Measurements from ENCODE around the gene HMGN4. TPM values are rescaled to one million over a fixed set of nuclear protein-coding genes. Genes with fewer than 3 reads are reported as not detected.
"Not testable (repeated sequence)": the region's sequence is repeated elsewhere in the genome, so short reads cannot be mapped to it uniquely, and the experiment has no call there.

Gene HMGN4
- total RNA-seq = 29.0 TPM
- long read RNA-seq, transcript HMGN4-201 (2 exons, 1,225 nt) = major isoform, 22 of 23 reads
- long read RNA-seq, partial matches to known transcripts = 0 of 23 reads
- long read RNA-seq, other reads (novel, unspliced or antisense) = 1 of 23 reads

DNA sequence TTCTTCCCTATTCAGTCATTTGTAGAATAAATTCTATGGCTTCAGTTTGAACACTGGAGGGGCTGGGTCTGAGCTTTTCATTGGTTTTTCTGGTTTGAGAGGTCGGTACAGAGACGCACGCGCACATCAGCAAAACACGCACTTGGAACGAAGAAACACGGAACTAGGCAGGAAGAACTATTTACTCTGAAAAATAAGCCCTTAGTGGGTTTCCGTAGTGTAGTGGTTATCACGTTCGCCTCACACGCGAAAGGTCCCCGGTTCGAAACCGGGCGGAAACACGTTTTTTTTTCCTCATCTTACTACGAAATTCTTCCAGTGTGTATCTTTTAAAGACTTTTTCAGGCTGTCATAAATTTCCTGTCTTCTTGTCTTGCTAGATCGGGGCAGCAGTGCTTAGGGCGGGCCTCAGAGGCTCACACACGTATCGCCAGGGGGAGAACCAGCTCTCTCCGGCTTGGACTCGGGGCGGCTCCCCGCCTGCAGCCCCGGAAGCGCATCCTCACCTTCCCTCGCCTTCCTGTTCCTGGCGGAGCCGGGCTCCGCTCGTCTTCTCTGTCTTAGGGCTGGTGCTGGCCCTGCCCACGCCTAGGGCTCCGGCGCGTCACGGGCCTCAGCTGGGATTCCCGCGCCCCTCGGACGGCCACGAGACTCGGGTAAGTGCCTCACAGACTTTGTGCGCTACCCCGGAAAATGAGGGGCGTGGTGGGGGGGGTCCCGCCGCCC, at the start of gene HMGN4:
TSS of gene HMGN4 (plus strand) at position 521 of the 726 bp plus-strand sequence. CDS start 6,841 bp downstream, outside the sequence.
- DNase-seq (ENCODE audit: missing footprints) = peak; percentile 90
- peak; percentile 89 for ATAC-seq
- intact Hi-C loops (cut with DNase I) = loop anchor here (1.0 to 10.0 kb wide), 5 partner anchors 15 to 937 kb away; partner anchors contain the start of gene ZNF184

- intact Hi-C loops (cut with DNase I) = no loop called here
- ATAC-seq (no peak), DNase-seq (ENCODE audit: missing footprints) (no peak)
These were observed 47.9 kb upstream of the HMGN4 start for GRCh38 chr6:26489996-26490964.

DNA sequence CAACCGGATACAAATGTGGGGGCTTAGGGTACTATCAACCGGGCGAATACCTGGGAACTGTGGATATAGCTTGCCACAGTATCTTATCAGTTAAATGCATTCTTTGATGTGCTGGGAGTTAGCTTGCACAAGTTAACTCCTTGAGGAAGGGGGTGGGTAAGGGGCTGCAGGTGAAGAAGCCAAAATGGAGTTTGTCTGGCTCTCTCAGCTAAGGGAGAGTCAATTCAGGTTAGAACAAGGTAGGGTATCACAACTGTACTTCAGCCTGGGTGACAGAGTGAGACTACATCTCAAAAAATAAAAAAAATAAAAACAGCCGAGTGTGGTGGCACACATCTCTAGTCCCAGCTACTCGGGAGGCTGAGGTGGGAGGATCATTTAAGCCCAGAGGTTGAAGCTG, 46.6 kb upstream of the HMGN4 start:
- no peak for DNase-seq (ENCODE audit: missing footprints)
- no peak for ATAC-seq
- intact Hi-C loops (cut with DNase I) = no loop called here

DNA sequence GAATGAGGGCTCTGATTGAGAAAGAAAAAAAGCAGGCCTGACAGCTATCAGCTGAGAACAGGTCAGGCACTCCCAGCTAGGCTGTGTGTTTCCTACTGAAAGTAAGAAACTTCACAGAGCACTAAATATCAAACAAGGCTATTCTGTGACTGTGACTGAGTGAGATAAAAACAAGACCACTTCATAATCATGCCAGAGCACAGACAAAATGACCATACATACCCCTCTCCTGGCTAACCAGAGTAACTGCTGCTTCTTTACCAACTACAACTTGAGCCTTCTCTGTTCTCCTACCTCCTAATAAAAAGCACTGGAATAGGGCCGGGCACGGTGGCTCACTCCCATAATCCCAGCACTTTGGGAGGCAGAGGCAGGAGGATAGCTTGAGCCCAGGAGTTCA, 44.9 kb upstream of the HMGN4 start:
- no peak for DNase-seq (ENCODE audit: missing footprints)
- intact Hi-C loops (cut with DNase I) = no loop called here

DNA sequence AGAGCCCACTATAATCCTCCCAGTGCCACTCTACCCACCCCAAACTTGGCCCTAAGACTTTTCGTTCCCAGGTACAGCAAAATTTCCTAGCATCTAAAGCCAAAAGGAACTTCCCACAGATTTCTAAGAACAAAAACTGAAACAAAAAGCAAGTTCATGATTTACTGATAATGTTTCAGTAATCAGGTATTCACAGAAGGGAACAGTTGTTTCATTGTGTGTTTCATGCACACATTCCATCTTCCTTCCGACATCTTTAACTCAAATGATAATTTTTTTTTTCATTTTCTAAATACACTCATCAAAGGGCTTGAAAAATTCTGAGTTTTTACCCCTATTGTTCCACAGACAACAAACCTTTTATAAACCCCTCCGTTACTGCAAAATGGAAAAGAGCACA, 44.0 kb upstream of the HMGN4 start:
- no peak for ATAC-seq
- DNase-seq (ENCODE audit: missing footprints) = no peak
- intact Hi-C loops (cut with DNase I) = no loop called here

More for the DNA sequence above, 44.9 kb upstream of the HMGN4 start:
- ATAC-seq = no peak

DNA sequence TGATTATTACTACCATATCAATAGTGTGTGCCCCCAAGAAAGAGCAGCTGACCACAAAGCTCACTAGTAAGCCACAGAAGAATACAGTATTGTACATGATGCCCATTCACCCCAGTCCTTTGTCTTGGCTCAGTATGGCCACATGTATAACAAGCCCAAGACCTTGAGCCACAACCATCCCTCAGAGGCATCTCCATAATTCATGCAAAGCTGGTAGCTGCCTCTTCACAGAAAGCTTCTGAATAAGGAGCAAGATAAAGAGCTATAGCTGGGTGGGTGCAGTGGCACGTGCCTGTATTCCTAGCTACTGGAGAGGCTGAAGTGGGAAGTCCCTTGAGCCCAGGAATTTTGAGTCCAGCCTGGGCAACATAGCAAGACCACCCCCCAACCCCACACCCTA, 42.9 kb upstream of the HMGN4 start:
- intact Hi-C loops (cut with DNase I) = no loop called here
- DNase-seq (ENCODE audit: missing footprints) (no peak), ATAC-seq (no peak)

DNA sequence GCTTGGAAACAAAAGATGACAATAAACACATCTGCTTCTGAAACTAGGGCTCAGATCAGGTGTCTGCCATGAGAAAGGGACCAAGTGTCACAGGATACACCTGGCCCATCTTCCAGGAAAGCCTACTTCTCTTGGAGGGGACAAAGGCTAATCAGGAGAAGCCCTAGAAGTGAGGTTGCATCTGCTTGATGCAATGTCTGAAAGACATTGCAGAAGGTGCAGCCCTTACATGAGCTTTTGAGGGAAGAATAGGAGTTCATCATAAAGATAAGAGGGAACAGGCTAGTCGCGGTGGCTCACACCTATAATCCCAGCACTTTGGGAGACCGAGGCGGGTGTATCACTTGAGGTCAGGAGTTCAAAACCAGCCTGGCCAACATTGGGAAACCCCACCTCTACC, 40.6 kb upstream of the HMGN4 start:
- intact Hi-C loops (cut with DNase I) = no loop called here
- DNase-seq (ENCODE audit: missing footprints) = no peak
- no peak for ATAC-seq

DNA sequence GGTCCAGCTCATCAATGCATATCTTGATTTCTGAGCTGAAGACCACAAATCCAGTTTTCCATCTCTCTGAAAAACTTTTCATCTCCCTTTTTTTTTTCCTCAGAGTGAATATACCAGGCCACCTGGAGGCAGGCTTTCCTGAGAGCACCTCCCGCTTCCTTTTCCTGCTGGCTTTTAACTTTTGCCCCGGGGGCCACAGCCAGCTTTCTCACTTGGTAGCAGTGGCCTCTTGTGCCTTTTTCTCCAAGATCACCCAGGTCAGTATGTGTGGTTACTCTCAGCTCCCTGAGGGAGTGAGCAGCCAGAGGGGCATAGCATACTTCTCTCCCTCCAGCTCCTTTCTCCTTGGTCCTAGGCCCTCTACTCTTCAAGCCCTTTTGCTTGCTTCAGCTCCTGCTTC, 38.1 kb upstream of the HMGN4 start, which contains the start of gene BTN1A1:
TSS of gene BTN1A1 (plus strand) at position 202 of the 400 bp plus-strand sequence. CDS start 984 bp downstream, outside the sequence.
- ATAC-seq (no peak), DNase-seq (ENCODE audit: missing footprints) (no peak)
- intact Hi-C loops (cut with DNase I) = no loop called here

- DNase-seq (ENCODE audit: missing footprints) = peak; percentile 73
- ATAC-seq = no peak
These were observed 36.6 kb upstream of the HMGN4 start for GRCh38 chr6:26501482-26501986.

GRCh38 chr6:26502165-26502564, 36.0 kb upstream of the HMGN4 start:
- intact Hi-C loops (cut with DNase I) = no loop called here
- ATAC-seq = no peak
- no peak for DNase-seq (ENCODE audit: missing footprints)

More at GRCh38 chr6:26501482-26501986, 36.6 kb upstream of the HMGN4 start:
- intact Hi-C loops (cut with DNase I) = no loop called here

DNA sequence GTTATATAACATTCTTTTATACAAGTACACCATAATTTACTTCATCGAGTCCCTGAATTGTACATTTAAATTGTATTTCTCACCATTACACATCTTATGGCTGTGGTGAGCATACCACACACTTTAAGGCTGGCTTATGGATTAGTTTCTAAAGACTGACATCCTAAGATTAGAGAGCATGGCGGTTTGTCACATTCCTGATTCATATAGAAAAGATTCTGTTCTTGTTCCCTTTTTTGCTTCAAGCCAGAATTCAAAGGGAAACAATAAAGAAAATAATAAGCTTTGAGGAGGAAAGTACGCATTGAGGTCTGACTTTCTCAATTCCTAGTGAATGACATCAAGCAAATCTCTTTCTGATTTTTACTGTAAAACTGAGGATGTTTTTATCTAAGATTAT, 35.5 kb upstream of the HMGN4 start:
- no peak for ATAC-seq
- DNase-seq (ENCODE audit: missing footprints) = no peak
- intact Hi-C loops (cut with DNase I) = no loop called here

DNA sequence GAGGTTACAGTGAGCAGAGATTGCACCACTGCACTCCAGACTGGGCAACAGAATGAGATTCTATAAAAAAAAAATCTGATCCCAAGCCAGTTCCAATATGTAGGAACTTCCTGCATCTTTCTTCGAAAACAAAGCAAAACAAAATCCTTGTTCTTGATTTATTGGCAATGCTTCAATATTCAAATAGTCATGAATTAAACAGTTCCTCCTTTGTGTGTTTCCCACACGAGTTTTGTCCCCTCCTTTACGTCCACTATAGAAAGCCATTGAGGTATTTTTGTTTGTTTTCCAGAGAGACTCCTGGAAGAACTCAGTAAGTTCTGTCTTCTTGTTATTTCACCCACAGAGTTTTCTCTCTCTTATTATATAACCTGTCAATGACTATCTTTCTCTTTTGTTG, 30.5 kb upstream of the HMGN4 start:
- ATAC-seq = no peak
- intact Hi-C loops (cut with DNase I) = no loop called here

GRCh38 chr6:26511033-26511432, 27.1 kb upstream of the HMGN4 start:
- intact Hi-C loops (cut with DNase I); ATAC-seq; DNase-seq (ENCODE audit: missing footprints): not testable (repeated sequence)

More for the DNA sequence above, 30.5 kb upstream of the HMGN4 start:
- DNase-seq (ENCODE audit: missing footprints) = no peak

DNA sequence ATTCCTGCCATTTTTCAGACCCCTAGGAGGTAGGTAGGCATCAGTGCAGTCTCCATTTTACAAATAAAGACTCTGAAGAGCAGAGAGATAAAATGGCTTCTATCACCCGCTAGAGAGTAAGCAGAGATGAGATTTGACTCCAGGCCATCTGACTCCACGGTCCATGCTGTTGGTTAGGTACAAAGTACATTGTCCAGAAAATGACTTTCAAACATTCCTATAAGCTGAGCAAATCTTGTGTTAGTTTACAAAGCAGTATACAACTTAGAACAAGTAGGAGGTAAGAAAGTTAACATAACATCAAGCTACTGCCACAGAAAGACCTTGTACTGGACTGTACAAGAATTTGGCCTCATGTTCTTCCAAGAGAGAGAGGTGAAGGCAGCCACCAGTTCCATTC, 23.2 kb upstream of the HMGN4 start:
- no peak for DNase-seq (ENCODE audit: missing footprints)
- intact Hi-C loops (cut with DNase I) = no loop called here
- ATAC-seq = no peak

DNA sequence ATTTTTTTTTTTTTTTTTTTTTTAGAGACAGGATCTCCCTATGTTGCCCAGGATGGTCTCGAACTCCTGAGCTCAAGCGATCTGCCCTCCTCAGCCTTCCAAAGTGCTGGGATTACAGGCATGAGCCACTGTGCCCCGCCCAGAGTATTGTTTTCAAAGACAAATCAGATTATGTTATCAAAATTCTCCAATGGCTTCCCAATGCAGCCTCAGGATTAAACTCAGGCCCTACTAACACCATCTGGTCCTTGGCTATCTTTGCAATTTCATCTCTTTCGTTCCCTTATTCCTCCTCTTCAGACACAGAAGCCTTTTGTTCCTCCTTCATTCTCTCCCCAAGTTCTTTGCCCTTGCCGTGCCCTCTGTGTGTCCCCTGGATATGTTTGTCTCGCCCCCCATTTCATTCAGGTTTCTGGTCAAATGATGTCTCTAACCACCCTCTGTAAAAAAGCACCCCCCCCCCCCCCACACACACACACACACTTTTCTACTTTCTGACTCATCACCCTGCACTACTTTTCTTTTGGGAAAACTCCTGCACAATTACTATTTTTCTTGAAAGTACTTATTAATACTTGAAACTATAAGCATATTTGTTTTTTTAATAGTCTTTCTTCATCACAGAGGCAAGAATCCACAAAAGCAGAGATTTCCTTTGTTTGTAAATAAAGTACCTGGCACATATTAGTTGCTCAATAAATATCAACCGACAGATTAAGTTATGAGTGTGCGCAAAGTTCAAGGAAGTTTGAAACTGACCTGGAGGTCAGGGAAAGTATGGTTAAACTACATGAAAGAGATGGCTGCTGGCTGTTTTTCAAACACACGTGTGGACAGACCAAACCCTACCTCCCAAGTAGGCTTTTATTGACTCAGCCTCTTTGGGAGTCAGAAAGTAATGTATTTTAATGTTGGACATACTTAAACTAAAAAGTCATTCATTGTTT, 21.4 kb upstream of the HMGN4 start:
- intact Hi-C loops (cut with DNase I) = no loop called here

GRCh38 chr6:26519359-26519758, 18.8 kb upstream of the HMGN4 start:
- ATAC-seq (no peak), DNase-seq (ENCODE audit: missing footprints) (no peak)
- intact Hi-C loops (cut with DNase I) = loop anchor here (2.0 kb wide), 1 partner anchor 73 kb away; no protein-coding TSS in a partner anchor

More for the DNA sequence above, 21.4 kb upstream of the HMGN4 start:
- ATAC-seq = no peak
- no peak for DNase-seq (ENCODE audit: missing footprints)

DNA sequence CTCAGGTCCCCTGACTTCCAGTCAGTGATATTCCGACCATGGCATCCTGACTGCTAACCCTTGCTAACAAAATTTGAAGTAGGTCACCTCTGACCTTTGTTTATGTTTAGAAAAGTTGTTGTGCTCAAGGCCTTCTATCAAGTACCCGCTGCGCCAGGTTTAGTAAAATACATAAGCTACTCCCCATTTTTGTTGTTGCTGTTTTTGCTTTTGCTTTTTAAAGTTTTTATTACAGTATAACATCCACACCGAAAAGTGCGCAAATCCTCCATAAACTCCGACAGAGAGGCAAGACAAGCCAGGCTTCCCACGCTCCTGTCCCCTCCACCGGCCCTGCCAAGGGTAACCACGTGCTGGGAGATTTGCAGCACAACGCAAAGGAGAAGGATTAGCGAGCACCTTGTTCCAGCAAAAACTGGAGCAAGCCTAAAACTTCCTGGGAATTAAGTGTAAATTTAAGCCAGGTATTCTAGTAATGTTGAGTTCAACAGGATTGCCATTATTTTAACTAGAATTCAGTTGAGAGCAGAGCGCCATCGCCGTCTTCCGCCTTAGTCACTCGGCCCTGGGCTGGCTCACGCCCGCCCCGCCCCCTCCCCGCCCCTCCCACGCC, 17.8 kb upstream of the HMGN4 start:
- intact Hi-C loops (cut with DNase I) = loop anchor here (2.0 kb wide), 2 partner anchors 16 to 46 kb away; no protein-coding TSS in a partner anchor
- peak; percentile 43 for ATAC-seq
- DNase-seq (ENCODE audit: missing footprints) = no peak
